ENCODE data around the gene ABCC10. TPM values are rescaled to one million over a fixed set of nuclear protein-coding genes. Genes with fewer than 3 reads are reported as not detected.
"Not testable (repeated sequence)": the region's sequence is repeated elsewhere in the genome, so short reads cannot be mapped to it uniquely, and the experiment has no call there.

Gene ABCC10
- total RNA-seq, 1 experiment from 2014 or later = 28.4 TPM

DNA sequence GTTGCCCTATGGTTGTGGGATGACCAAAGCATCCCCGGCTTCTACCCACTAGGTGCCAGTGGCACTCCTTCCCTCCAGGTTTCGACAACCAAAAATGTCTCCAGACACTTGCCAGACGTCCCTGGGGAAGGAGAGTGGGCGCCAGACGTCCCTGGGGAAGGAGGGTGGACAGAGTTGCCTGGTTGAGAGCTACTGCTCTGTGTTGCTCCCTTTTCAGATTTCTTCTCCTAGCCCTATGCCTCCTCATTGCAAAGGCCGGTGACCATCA, 69.7 kb downstream of the ABCC10 start:
- ChIA-PET CTCF (interaction anchor here (0.7 to 2.8 kb wide), 4 partner anchors 10 to 329 kb away, joined by 3 to 11 read pairs (median 8); no protein-coding TSS in a partner anchor), POLR2A (ENCODE audit: unreplicated experiment) (interaction anchor here (0.8 kb wide), 1 partner anchor 128 kb away, joined by 10 read pairs; the partner anchor contains the start of gene ZNF318)
- intact Hi-C loops (cut with micrococcal nuclease; ENCODE audit: unreplicated experiment) = loop anchor here (2.0 to 10.0 kb wide), 4 partner anchors 20 to 322 kb away; partner anchors contain the start of genes CRIP3, SRF and TJAP1
- BruUV-seq (replicated peaks) = no TSS peak
- peak overlapping the region; percentile 70 for H3K4me2 ChIP-seq
- no peaks in the 10 kb centered on the region for H3K9me2 ChIP-seq (ENCODE audit: insufficient read depth)
- no peak overlapping the region for H2AFZ ChIP-seq
- H3K27me3 ChIP-seq (ENCODE audit: insufficient read depth, low read depth) = no peaks in the 10 kb centered on the region
- peaks cover 4% of the 10 kb centered on the region; the same call in 1 of the 2 replicates for H3K79me2 ChIP-seq (ENCODE audit: low read depth)
- H3K36me3 ChIP-seq (ENCODE audit: low read depth) = peaks cover 15% of the 10 kb centered on the region; the same call in 1 of the 2 replicates
- H3F3A ChIP-seq (ENCODE audit: insufficient read depth, low read depth) = peaks cover 27% of the 10 kb centered on the region; the same call in 1 of the 2 replicates
- H3K9me3 ChIP-seq (ENCODE audit: insufficient read depth, low read depth) = no peaks in the 10 kb centered on the region
- no peak overlapping the region for H3K4me3 ChIP-seq
- H3K27ac ChIP-seq = no peak overlapping the region
- DNase-seq = no peak
- H3K4me1 ChIP-seq (replicated peaks; ENCODE audit: insufficient read depth) = peaks cover 28% of the 10 kb centered on the region
- TF ChIP-seq EZH2 (IDR thresholded peaks at IDR 0.05; ENCODE audit: low read depth) (no peak), CTCF (conservative IDR thresholded peaks at IDR 0.05) (no peak)
- H4K20me1 ChIP-seq (ENCODE audit: insufficient read depth) = 0 out of 2 replicates have a peak, but pooled peaks cover 5% of the 10 kb centered on the region

DNA sequence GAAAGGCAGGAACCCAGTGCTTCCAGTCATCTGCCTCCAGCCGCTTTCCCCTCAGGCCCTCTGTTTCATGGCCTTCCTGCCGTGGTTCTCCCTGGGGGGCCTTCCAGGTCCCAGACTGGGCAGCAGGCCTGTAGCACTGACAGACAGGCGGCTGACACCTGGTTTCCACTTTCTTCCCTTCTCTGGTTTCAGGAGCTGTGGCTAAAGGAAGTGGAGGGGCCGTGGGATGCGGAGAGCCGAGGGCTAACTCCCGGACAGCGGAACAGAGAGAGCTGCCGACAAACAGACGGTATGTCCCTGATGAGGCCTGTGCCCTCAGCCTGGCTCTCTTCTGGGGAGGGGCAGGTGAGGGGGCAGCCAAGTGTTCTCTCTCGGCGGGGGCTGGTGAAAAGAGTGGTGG, 70.3 kb downstream of the ABCC10 start:
- ChIA-PET CTCF (interaction anchor here (1.4 kb wide), 1 partner anchor 44 kb away, joined by 3 read pairs; no protein-coding TSS in a partner anchor), POLR2A (ENCODE audit: unreplicated experiment) (no interaction called here)
- intact Hi-C loops (cut with micrococcal nuclease; ENCODE audit: unreplicated experiment) = loop anchor here (2.0 to 10.0 kb wide), 4 partner anchors 21 to 323 kb away; partner anchors contain the start of genes CRIP3, SRF and TJAP1
- Histone ChIP-seq H3K4me1 (replicated peaks; ENCODE audit: insufficient read depth) (peaks cover 28% of the 10 kb centered on the region), H3K79me2 (ENCODE audit: low read depth) (peaks cover 4% of the 10 kb centered on the region; the same call in 1 of the 2 replicates), H3K4me2 (no peak overlapping the region), H4K20me1 (ENCODE audit: insufficient read depth) (0 out of 2 replicates have a peak, but pooled peaks cover 5% of the 10 kb centered on the region), H3K27me3 (ENCODE audit: insufficient read depth, low read depth) (no peaks in the 10 kb centered on the region), H3K9me3 (ENCODE audit: insufficient read depth, low read depth) (no peaks in the 10 kb centered on the region), H3K27ac (no peak overlapping the region), H3K9me2 (ENCODE audit: insufficient read depth) (no peaks in the 10 kb centered on the region), H3K4me3 (no peak overlapping the region), H3F3A (ENCODE audit: insufficient read depth, low read depth) (peaks cover 27% of the 10 kb centered on the region; the same call in 1 of the 2 replicates), H2AFZ (no peak overlapping the region), H3K36me3 (ENCODE audit: low read depth) (peaks cover 15% of the 10 kb centered on the region; the same call in 1 of the 2 replicates)
- no peak for TF ChIP-seq CTCF (conservative IDR thresholded peaks at IDR 0.05)
- DNase-seq = no peak
- no TSS peak for BruUV-seq (replicated peaks)

DNA sequence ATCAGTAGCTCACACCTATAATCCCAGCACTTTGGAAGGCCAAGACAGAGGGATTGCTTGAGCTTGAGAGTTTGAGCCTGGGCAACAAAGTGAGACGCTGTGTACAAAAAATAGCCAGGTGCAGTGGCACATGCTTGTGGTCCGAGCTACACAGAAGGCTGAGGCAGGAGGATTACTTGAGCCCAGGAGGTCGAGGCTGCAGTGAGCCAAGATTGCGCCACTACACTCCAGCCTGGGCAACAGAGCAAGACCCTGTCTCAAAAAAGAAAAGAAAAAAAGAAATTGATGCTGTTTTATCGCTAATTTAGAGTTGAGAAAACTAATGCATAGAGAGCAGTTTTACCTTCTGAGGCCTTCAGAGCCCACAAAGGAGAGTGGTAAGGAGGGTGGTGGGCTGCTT, 71.0 kb downstream of the ABCC10 start:
- H3K27ac ChIP-seq; DNase-seq; BruUV-seq (replicated peaks); H3K79me2 ChIP-seq (ENCODE audit: low read depth); H3K9me2 ChIP-seq (ENCODE audit: insufficient read depth); H3K27me3 ChIP-seq (ENCODE audit: insufficient read depth, low read depth); H3K4me2 ChIP-seq; H2AFZ ChIP-seq; H3K9me3 ChIP-seq (ENCODE audit: insufficient read depth, low read depth); H3K4me3 ChIP-seq; H4K20me1 ChIP-seq (ENCODE audit: insufficient read depth): not testable (repeated sequence)
- intact Hi-C loops (cut with micrococcal nuclease; ENCODE audit: unreplicated experiment) = loop anchor here (5.0 to 10.0 kb wide), 3 partner anchors 63 to 323 kb away; partner anchors contain the start of genes CRIP3 and SRF
- Histone ChIP-seq H3K4me1 (replicated peaks; ENCODE audit: insufficient read depth) (peaks cover 28% of the 10 kb centered on the region), H3F3A (ENCODE audit: insufficient read depth, low read depth) (peaks cover 27% of the 10 kb centered on the region; the same call in 1 of the 2 replicates), H3K36me3 (ENCODE audit: low read depth) (peaks cover 15% of the 10 kb centered on the region; the same call in 1 of the 2 replicates)
- POLR2A ChIA-PET (ENCODE audit: unreplicated experiment) = interaction anchor here (0.6 kb wide), 1 partner anchor 62 kb away, joined by 3 read pairs; no protein-coding TSS in a partner anchor
- CTCF ChIA-PET = interaction anchor here (0.5 to 1.4 kb wide), 2 partner anchors 38 to 44 kb away, joined by 3 read pairs; no protein-coding TSS in a partner anchor
